ENCODE measurements around the gene SYNJ1.
A peak's percentile ranks its signal among the peaks of the same experiment; 100 is the strongest.
"Not testable (repeated sequence)": the region's sequence is repeated elsewhere in the genome, so short reads cannot be mapped to it uniquely, and the experiment has no call there.

SYNJ1 gene

GRCh38 chr21:32612075-32612998, 115.5 kb downstream of the SYNJ1 start, which contains the start of gene CFAP298:
Gene CFAP298, minus strand, starts transcription at chr21:32612377. Its CDS starts 134 bp downstream, at chr21:32612243.
- DNase-seq = peak; percentile 62 to 98 (median 90)

- DNase-seq = peak in 2 of 51 donors; percentile 7 to 11
Measured at GRCh38 chr21:32611471-32611997, 116.3 kb downstream of the SYNJ1 start.

- not testable (repeated sequence) for DNase-seq
Measured at GRCh38 chr21:32610940-32611339, 116.9 kb downstream of the SYNJ1 start.

- no peak for DNase-seq
Measured at GRCh38 chr21:32608851-32609250, 119.0 kb downstream of the SYNJ1 start.

GRCh38 chr21:32605469-32605868, 122.3 kb downstream of the SYNJ1 start:
- DNase-seq = no peak

GRCh38 chr21:32604464-32604863, 123.3 kb downstream of the SYNJ1 start:
- DNase-seq = no peak

GRCh38 chr21:32603131-32603530, 124.7 kb downstream of the SYNJ1 start:
- no peak for DNase-seq

- no peak for DNase-seq
Measured at GRCh38 chr21:32602099-32602498, 125.7 kb downstream of the SYNJ1 start.

GRCh38 chr21:32599526-32599925, 128.3 kb downstream of the SYNJ1 start:
- DNase-seq = no peak

GRCh38 chr21:32599091-32599490, 128.7 kb downstream of the SYNJ1 start:
- DNase-seq = no peak

- DNase-seq = peak in 2 of 51 donors; percentile 12 to 45
Measured at GRCh38 chr21:32597205-32597604, 130.6 kb downstream of the SYNJ1 start.

GRCh38 chr21:32595431-32595830, 132.4 kb downstream of the SYNJ1 start:
- DNase-seq = no peak

- no peak for DNase-seq
Measured at GRCh38 chr21:32593690-32594089, 134.1 kb downstream of the SYNJ1 start.

- DNase-seq = no peak
Measured at GRCh38 chr21:32592929-32593502, 134.8 kb downstream of the SYNJ1 start.

- DNase-seq = no peak
Measured at GRCh38 chr21:32590130-32590529, 137.7 kb downstream of the SYNJ1 start.

GRCh38 chr21:32587651-32588050, 140.2 kb downstream of the SYNJ1 start:
- DNase-seq = no peak

- no peak for DNase-seq
Measured at GRCh38 chr21:32587120-32587519, 140.7 kb downstream of the SYNJ1 start.

- no peak for DNase-seq
Measured at GRCh38 chr21:32585970-32586369, 141.8 kb downstream of the SYNJ1 start.

- no peak for DNase-seq
Measured at GRCh38 chr21:32585042-32585710, 142.6 kb downstream of the SYNJ1 start, which contains the start of gene TCP10L. Gene TCP10L, minus strand, starts transcription at chr21:32585523. Its CDS starts 1,219 bp downstream, at chr21:32584304.

- DNase-seq = no peak
Measured at GRCh38 chr21:32584472-32584871, 143.3 kb downstream of the SYNJ1 start.

GRCh38 chr21:32581732-32582131, 146.1 kb downstream of the SYNJ1 start:
- DNase-seq = no peak

- no peak for DNase-seq
Measured at GRCh38 chr21:32580949-32581348, 146.9 kb downstream of the SYNJ1 start.

Data from hypothalamus (tissue), 51 donors.